Measurements from ENCODE around the gene ARPC5.

Gene ARPC5

DNA sequence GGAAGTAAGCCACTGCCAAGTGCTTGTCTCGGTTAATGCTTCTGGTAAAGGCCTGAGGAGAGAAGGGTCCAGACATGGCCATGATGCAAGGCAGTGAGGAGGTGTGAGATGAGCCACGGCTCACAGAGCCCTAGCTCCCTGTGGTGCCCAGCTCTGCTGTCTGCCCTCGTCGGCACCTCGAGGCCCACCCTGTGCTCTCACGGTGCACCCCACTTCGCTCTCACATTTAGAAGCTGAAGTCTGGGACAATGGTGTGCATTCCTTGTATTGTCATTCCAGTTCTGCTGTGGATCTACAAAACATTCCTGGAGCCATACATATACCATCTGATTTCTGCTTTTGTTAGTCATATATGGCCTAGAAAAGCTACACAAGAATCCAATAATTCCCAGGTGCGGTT lies 48.7 kb downstream of the ARPC5 start:
- Mint-ChIP-seq H3K9me3 (no peaks in the 10 kb centered on the region), H3K27me3 (no peaks in the 10 kb centered on the region), H3K4me1 (peaks cover 19% of the 10 kb centered on the region), H3K4me3 (no peak overlapping the region), H3K27ac (ENCODE audit: low read depth) (no peak overlapping the region), H3K36me3 (ENCODE audit: insufficient read depth) (peaks cover 5% of the 10 kb centered on the region)
- ATAC-seq (replicated peaks; ENCODE audit: extremely low read depth, poor library complexity, severe bottlenecking) (no peak), DNase-seq (ENCODE audit: low spot score in 2 of 2) (no peak)

- H3K27me3 Mint-ChIP-seq: no peaks in the 10 kb centered on the region
- no peaks in the 10 kb centered on the region for H3K9me3 Mint-ChIP-seq
Observed at GRCh38 chr1:183586455-183586854, 49.1 kb downstream of the ARPC5 start.

DNA sequence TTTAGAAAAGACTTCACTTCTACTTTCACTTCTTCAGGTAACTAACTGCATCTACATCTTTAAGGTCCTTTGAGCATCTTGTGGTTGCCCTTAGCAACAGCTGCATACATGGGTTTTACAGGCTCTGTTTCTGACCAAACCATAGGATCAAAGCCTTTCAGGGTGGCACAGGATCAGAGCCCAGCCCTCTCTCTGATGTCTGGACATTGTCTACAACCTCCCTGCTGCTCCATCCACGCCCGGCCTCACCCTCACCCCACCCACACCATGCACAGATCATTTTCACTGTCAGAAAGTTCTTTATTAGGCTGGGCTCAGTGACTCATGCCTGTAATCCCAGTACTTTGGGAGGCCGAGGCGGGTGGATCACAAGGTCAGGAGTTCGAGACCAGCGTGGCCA lies 50.5 kb downstream of the ARPC5 start:
- Mint-ChIP-seq H3K27me3 (no peaks in the 10 kb centered on the region), H3K4me3 (no peak overlapping the region), H3K9me3 (no peaks in the 10 kb centered on the region), H3K36me3 (ENCODE audit: insufficient read depth) (peaks cover 5% of the 10 kb centered on the region), H3K4me1 (peaks cover 8% of the 10 kb centered on the region), H3K27ac (ENCODE audit: low read depth) (no peak overlapping the region)
- DNase-seq (ENCODE audit: low spot score in 2 of 2): no peak
- no peak for ATAC-seq (replicated peaks; ENCODE audit: extremely low read depth, poor library complexity, severe bottlenecking)

More at GRCh38 chr1:183586455-183586854, 49.1 kb downstream of the ARPC5 start:
- peaks cover 5% of the 10 kb centered on the region for H3K36me3 Mint-ChIP-seq (ENCODE audit: insufficient read depth)
- no peak overlapping the region for H3K4me3 Mint-ChIP-seq
- no peak overlapping the region for H3K27ac Mint-ChIP-seq (ENCODE audit: low read depth)
- no peak for DNase-seq (ENCODE audit: low spot score in 2 of 2)
- no peak for ATAC-seq (replicated peaks; ENCODE audit: extremely low read depth, poor library complexity, severe bottlenecking)
- peaks cover 19% of the 10 kb centered on the region for H3K4me1 Mint-ChIP-seq

DNA sequence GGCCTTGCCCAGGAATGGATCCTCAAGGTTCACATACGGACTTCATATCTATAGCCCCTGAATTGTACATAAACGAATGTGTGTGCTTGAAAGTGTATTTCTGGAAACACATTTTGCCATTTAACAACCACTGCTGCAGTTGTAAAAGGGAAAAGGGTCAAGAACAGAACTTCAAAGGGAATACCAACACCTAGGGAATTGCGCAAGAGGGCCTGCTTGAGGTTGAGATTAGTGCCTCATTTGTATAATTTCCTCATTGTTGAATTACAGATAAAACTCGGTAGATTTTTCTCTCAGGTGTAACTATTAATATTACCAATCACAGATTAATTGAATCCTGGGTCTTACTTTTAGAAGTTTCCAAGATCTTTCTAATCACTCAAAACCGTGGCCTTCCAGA lies 51.4 kb downstream of the ARPC5 start:
- peaks cover 5% of the 10 kb centered on the region for H3K36me3 Mint-ChIP-seq (ENCODE audit: insufficient read depth)
- no peaks in the 10 kb centered on the region for H3K27me3 Mint-ChIP-seq
- no peak overlapping the region for H3K27ac Mint-ChIP-seq (ENCODE audit: low read depth)
- no peak for ATAC-seq (replicated peaks; ENCODE audit: extremely low read depth, poor library complexity, severe bottlenecking)
- no peak for DNase-seq (ENCODE audit: low spot score in 2 of 2)
- no peaks in the 10 kb centered on the region for H3K9me3 Mint-ChIP-seq
- H3K4me1 Mint-ChIP-seq: peaks cover 1% of the 10 kb centered on the region
- H3K4me3 Mint-ChIP-seq: no peak overlapping the region

DNA sequence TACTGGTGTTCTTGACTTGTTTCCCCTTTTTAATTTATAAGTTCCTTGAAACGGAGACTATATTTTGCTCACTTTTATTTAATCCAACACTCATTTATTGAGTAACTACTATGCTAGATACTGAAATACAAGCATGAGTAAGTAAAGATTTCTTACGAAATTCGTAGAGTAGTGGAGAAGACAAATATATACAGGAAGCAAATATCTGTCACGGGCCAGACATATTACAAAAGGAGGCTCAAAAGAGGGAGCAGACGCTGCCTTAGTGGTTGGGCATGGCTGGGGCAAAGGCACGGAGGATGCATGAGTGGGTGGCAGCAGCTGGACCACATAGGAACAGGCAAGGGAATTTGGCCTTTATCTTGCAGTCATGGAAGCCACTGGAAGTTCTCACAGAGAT lies 52.1 kb downstream of the ARPC5 start:
- ATAC-seq (replicated peaks; ENCODE audit: extremely low read depth, poor library complexity, severe bottlenecking) (no peak), DNase-seq (ENCODE audit: low spot score in 2 of 2) (no peak)
- H3K27ac Mint-ChIP-seq (ENCODE audit: low read depth): no peak overlapping the region
- no peaks in the 10 kb centered on the region for H3K27me3 Mint-ChIP-seq
- no peaks in the 10 kb centered on the region for H3K9me3 Mint-ChIP-seq
- H3K4me3 Mint-ChIP-seq: no peak overlapping the region
- H3K36me3 Mint-ChIP-seq (ENCODE audit: insufficient read depth): peaks cover 5% of the 10 kb centered on the region
- no peaks in the 10 kb centered on the region for H3K4me1 Mint-ChIP-seq

- Mint-ChIP-seq H3K27ac (ENCODE audit: low read depth) (no peak overlapping the region), H3K36me3 (ENCODE audit: insufficient read depth) (peaks cover 5% of the 10 kb centered on the region), H3K4me1 (no peaks in the 10 kb centered on the region), H3K27me3 (no peaks in the 10 kb centered on the region), H3K4me3 (no peak overlapping the region), H3K9me3 (no peaks in the 10 kb centered on the region)
- no peak for ATAC-seq (replicated peaks; ENCODE audit: extremely low read depth, poor library complexity, severe bottlenecking)
- DNase-seq (ENCODE audit: low spot score in 2 of 2): no peak
Observed at GRCh38 chr1:183582021-183582713, 53.4 kb downstream of the ARPC5 start.

DNA sequence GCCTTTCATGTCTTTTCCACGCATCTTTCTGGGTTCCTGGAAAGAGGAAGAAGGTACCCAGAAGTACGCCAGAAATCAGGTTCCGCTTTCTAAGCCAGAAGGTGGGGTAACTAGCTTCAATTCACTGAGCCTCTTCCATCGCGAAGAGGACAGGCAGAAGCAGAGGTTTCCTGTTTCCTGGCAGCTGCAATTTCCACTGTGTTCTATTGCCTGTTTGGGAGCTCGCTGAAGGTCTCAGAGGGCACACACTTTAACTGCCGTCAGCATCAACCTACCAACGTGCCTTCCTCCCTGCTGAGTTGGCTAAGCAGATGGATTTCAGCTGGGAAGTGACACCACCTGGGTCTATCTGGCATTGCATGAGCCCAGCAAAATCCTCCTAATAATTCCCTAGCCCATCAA lies 55.3 kb downstream of the ARPC5 start:
- DNase-seq (ENCODE audit: low spot score in 2 of 2): no peak
- Mint-ChIP-seq H3K4me3 (no peak overlapping the region), H3K4me1 (no peaks in the 10 kb centered on the region), H3K36me3 (ENCODE audit: insufficient read depth) (peaks cover 3% of the 10 kb centered on the region), H3K9me3 (no peaks in the 10 kb centered on the region), H3K27ac (ENCODE audit: low read depth) (no peak overlapping the region), H3K27me3 (no peaks in the 10 kb centered on the region)
- peak; percentile 49 for ATAC-seq (replicated peaks; ENCODE audit: extremely low read depth, poor library complexity, severe bottlenecking)

DNA sequence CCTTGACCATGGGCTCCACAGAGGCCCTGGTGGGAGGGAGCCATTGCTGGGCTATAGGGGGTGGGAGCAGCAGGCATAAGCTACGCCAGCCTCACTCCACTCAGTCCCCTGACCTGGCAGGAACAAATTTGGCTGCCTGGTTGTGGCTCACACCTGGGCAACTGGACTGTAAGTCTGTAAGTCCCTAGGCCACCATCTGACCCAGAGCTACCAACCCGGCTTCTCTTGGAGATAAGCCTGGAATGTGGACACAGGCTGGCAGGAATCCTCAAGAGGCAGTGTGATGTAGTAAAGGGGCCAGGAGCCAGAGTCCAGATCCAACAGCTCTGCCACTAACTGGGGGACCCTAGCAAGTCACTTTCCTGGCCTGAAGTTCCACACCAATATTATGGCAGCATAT lies 56.7 kb downstream of the ARPC5 start:
- no peak for DNase-seq (ENCODE audit: low spot score in 2 of 2)
- Mint-ChIP-seq H3K36me3 (ENCODE audit: insufficient read depth) (peaks cover 1% of the 10 kb centered on the region), H3K4me3 (no peak overlapping the region), H3K9me3 (no peaks in the 10 kb centered on the region), H3K4me1 (no peaks in the 10 kb centered on the region), H3K27ac (ENCODE audit: low read depth) (no peak overlapping the region), H3K27me3 (no peaks in the 10 kb centered on the region)
- ATAC-seq (replicated peaks; ENCODE audit: extremely low read depth, poor library complexity, severe bottlenecking): no peak

GRCh38 chr1:183577897-183578465 lies 57.6 kb downstream of the ARPC5 start:
- no peaks in the 10 kb centered on the region for H3K27me3 Mint-ChIP-seq
- no peak overlapping the region for H3K27ac Mint-ChIP-seq (ENCODE audit: low read depth)
- no peaks in the 10 kb centered on the region for H3K9me3 Mint-ChIP-seq
- no peak for ATAC-seq (replicated peaks; ENCODE audit: extremely low read depth, poor library complexity, severe bottlenecking)
- DNase-seq (ENCODE audit: low spot score in 2 of 2): no peak
- H3K4me1 Mint-ChIP-seq: no peaks in the 10 kb centered on the region
- no peaks in the 10 kb centered on the region for H3K36me3 Mint-ChIP-seq (ENCODE audit: insufficient read depth)
- no peak overlapping the region for H3K4me3 Mint-ChIP-seq

- H3K27ac Mint-ChIP-seq (ENCODE audit: low read depth): no peak overlapping the region
- no peaks in the 10 kb centered on the region for H3K9me3 Mint-ChIP-seq
- H3K27me3 Mint-ChIP-seq: no peaks in the 10 kb centered on the region
- ATAC-seq (replicated peaks; ENCODE audit: extremely low read depth, poor library complexity, severe bottlenecking): no peak
- H3K4me1 Mint-ChIP-seq: no peaks in the 10 kb centered on the region
- DNase-seq (ENCODE audit: low spot score in 2 of 2): no peak
- no peak overlapping the region for H3K4me3 Mint-ChIP-seq
- no peaks in the 10 kb centered on the region for H3K36me3 Mint-ChIP-seq (ENCODE audit: insufficient read depth)
Observed at GRCh38 chr1:183576537-183576936, 59.0 kb downstream of the ARPC5 start.

DNA sequence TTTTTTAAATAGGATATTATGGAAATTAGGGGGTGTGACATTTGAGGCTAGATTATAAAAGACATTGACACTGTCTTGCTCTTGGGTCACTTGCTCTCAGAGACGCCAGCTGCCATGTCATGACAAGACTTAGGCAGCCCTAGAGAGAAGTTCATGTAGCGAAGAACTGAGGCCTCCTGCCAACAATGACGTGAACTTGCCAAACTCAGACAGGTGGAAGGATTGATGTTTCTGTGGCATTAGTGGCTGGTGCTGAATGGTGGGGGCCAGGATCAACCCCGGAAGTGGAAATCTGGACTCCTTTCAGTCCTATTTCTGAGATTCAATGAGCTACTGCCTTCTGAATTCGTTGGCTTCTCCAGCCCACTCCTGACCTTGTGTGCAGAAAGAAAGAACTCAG lies 60.0 kb downstream of the ARPC5 start:
- ATAC-seq (replicated peaks; ENCODE audit: extremely low read depth, poor library complexity, severe bottlenecking) (no peak), DNase-seq (ENCODE audit: low spot score in 2 of 2) (no peak)
- Mint-ChIP-seq H3K27me3 (no peaks in the 10 kb centered on the region), H3K27ac (ENCODE audit: low read depth) (no peak overlapping the region), H3K4me1 (no peaks in the 10 kb centered on the region), H3K4me3 (no peak overlapping the region), H3K9me3 (no peaks in the 10 kb centered on the region), H3K36me3 (ENCODE audit: insufficient read depth) (no peaks in the 10 kb centered on the region)

- DNase-seq (ENCODE audit: low spot score in 2 of 2): no peak
- no peaks in the 10 kb centered on the region for H3K9me3 Mint-ChIP-seq
- H3K4me1 Mint-ChIP-seq: peaks cover 1% of the 10 kb centered on the region
- no peaks in the 10 kb centered on the region for H3K27me3 Mint-ChIP-seq
- no peaks in the 10 kb centered on the region for H3K36me3 Mint-ChIP-seq (ENCODE audit: insufficient read depth)
- no peak for ATAC-seq (replicated peaks; ENCODE audit: extremely low read depth, poor library complexity, severe bottlenecking)
- H3K4me3 Mint-ChIP-seq: no peak overlapping the region
- no peak overlapping the region for H3K27ac Mint-ChIP-seq (ENCODE audit: low read depth)
Observed at GRCh38 chr1:183572721-183573120, 62.9 kb downstream of the ARPC5 start.

- Mint-ChIP-seq H3K27me3 (no peaks in the 10 kb centered on the region), H3K36me3 (ENCODE audit: insufficient read depth) (no peaks in the 10 kb centered on the region), H3K4me3 (no peak overlapping the region), H3K4me1 (peaks cover 8% of the 10 kb centered on the region), H3K27ac (ENCODE audit: low read depth) (no peak overlapping the region), H3K9me3 (no peaks in the 10 kb centered on the region)
- DNase-seq (ENCODE audit: low spot score in 2 of 2): no peak
- no peak for ATAC-seq (replicated peaks; ENCODE audit: extremely low read depth, poor library complexity, severe bottlenecking)
Observed at GRCh38 chr1:183571678-183572268, 63.8 kb downstream of the ARPC5 start.

All from central memory CD8-positive, alpha-beta T cell (primary cell).